ENCODE measurements around the gene KLF3. TPM values are rescaled to one million over a fixed set of nuclear protein-coding genes. Genes with fewer than 3 reads are reported as not detected.

The KLF3 gene
- polyA plus RNA-seq, 1 donor from 2014 or later: 12.3 TPM

- Histone ChIP-seq H3K27ac (ENCODE audit: low read length) (no peak overlapping the region), H3K27me3 (ENCODE audit: insufficient read depth, low read depth, low read length) (no peaks in the 10 kb centered on the region), H2AFZ (ENCODE audit: low read depth, low read length) (no peak overlapping the region), H3K79me2 (replicated peaks; ENCODE audit: insufficient read depth, low read length) (no peaks in the 10 kb centered on the region), H3F3A (ENCODE audit: insufficient read depth, low read length, poor library complexity, severe bottlenecking) (no peaks in the 10 kb centered on the region), H4K20me1 (ENCODE audit: insufficient read depth) (no peaks in the 10 kb centered on the region), H3K9ac (ENCODE audit: low read length) (no peak overlapping the region), H3K4me3 (ENCODE audit: low read length) (no peak overlapping the region), H3K9me3 (ENCODE audit: low read length) (no peaks in the 10 kb centered on the region), H3K36me3 (ENCODE audit: insufficient read depth, low read length) (no peaks in the 10 kb centered on the region), H3K4me2 (ENCODE audit: low read length) (no peak overlapping the region), H3K9me2 (ENCODE audit: insufficient read depth, low read length) (no peaks in the 10 kb centered on the region)
- TF ChIP-seq REST (IDR thresholded peaks at IDR 0.05; ENCODE audit: borderline replicate concordance): no peak
- TF ChIP-seq CTCF (IDR thresholded peaks at IDR 0.05; ENCODE audit: poor library complexity, severe bottlenecking): no peak
- TF ChIP-seq RAD21 (conservative IDR thresholded peaks at IDR 0.05): no peak
- no peak for TF ChIP-seq EZH2 (IDR thresholded peaks at IDR 0.05; ENCODE audit: borderline replicate concordance, insufficient read depth, low read length, poor library complexity, severe bottlenecking)
- TF ChIP-seq SMC3 (conservative IDR thresholded peaks at IDR 0.05; ENCODE audit: poor library complexity): no peak
- TF ChIP-seq MXI1 (conservative IDR thresholded peaks at IDR 0.05; ENCODE audit: poor library complexity, severe bottlenecking): no peak
- no peak for TF ChIP-seq POLR2AphosphoS5 (IDR thresholded peaks at IDR 0.05)
- TF ChIP-seq EP300 (conservative IDR thresholded peaks at IDR 0.05; ENCODE audit: poor library complexity, severe bottlenecking): no peak
These were observed 16.7 kb upstream of the KLF3 start for GRCh38 chr4:38647101-38647819.

GRCh38 chr4:38650133-38650532, 13.9 kb upstream of the KLF3 start:
- no peak overlapping the region for H3K27ac ChIP-seq (ENCODE audit: low read length)
- H4K20me1 ChIP-seq (ENCODE audit: insufficient read depth): no peaks in the 10 kb centered on the region
- H3K79me2 ChIP-seq (replicated peaks; ENCODE audit: insufficient read depth, low read length): no peaks in the 10 kb centered on the region
- H3K27me3 ChIP-seq (ENCODE audit: insufficient read depth, low read depth, low read length): no peaks in the 10 kb centered on the region
- no peaks in the 10 kb centered on the region for H3K36me3 ChIP-seq (ENCODE audit: insufficient read depth, low read length)
- H3F3A ChIP-seq (ENCODE audit: insufficient read depth, low read length, poor library complexity, severe bottlenecking): no peaks in the 10 kb centered on the region
- TF ChIP-seq SMC3 (conservative IDR thresholded peaks at IDR 0.05; ENCODE audit: poor library complexity): no peak
- no peak for TF ChIP-seq CTCF (IDR thresholded peaks at IDR 0.05; ENCODE audit: poor library complexity, severe bottlenecking)
- TF ChIP-seq MXI1 (conservative IDR thresholded peaks at IDR 0.05; ENCODE audit: poor library complexity, severe bottlenecking): no peak
- TF ChIP-seq REST (IDR thresholded peaks at IDR 0.05; ENCODE audit: borderline replicate concordance): no peak
- TF ChIP-seq EZH2 (IDR thresholded peaks at IDR 0.05; ENCODE audit: borderline replicate concordance, insufficient read depth, low read length, poor library complexity, severe bottlenecking): no peak
- no peak for TF ChIP-seq POLR2AphosphoS5 (IDR thresholded peaks at IDR 0.05)
- TF ChIP-seq TAF1 (IDR thresholded peaks at IDR 0.05; ENCODE audit: low read depth): no peak
- TF ChIP-seq EP300 (conservative IDR thresholded peaks at IDR 0.05; ENCODE audit: poor library complexity, severe bottlenecking): no peak
- no peak for TF ChIP-seq RAD21 (conservative IDR thresholded peaks at IDR 0.05)
- no peak overlapping the region for H2AFZ ChIP-seq (ENCODE audit: low read depth, low read length)
- no peak overlapping the region for H3K4me2 ChIP-seq (ENCODE audit: low read length)
- H3K9ac ChIP-seq (ENCODE audit: low read length): no peak overlapping the region
- no peaks in the 10 kb centered on the region for H3K9me2 ChIP-seq (ENCODE audit: insufficient read depth, low read length)
- no peak overlapping the region for H3K4me3 ChIP-seq (ENCODE audit: low read length)
- H3K9me3 ChIP-seq (ENCODE audit: low read length): no peaks in the 10 kb centered on the region

Data from neural cell (in vitro differentiated cells).